Measurements from ENCODE around the gene PRKN.
"Not testable (repeated sequence)": the region's sequence is repeated elsewhere in the genome, so short reads cannot be mapped to it uniquely, and the experiment has no call there.

PRKN gene

GRCh38 chr6:161319231-161319630, 1408.3 kb downstream of the PRKN start:
- H3K27ac ChIP-seq: no peak overlapping the region

GRCh38 chr6:161318456-161318855, 1409.1 kb downstream of the PRKN start:
- no peak for TF ChIP-seq CTCF (conservative IDR thresholded peaks at IDR 0.05)
- H3K27ac ChIP-seq: no peak overlapping the region

More at GRCh38 chr6:161319231-161319630, 1408.3 kb downstream of the PRKN start:
- TF ChIP-seq CTCF (conservative IDR thresholded peaks at IDR 0.05): no peak

- no peak for TF ChIP-seq CTCF (conservative IDR thresholded peaks at IDR 0.05)
- no peak overlapping the region for H3K27ac ChIP-seq
These were observed 1411.0 kb downstream of the PRKN start for GRCh38 chr6:161316531-161316930.

GRCh38 chr6:161315246-161315917, 1412.2 kb downstream of the PRKN start:
- H3K27ac ChIP-seq: not testable (repeated sequence)

GRCh38 chr6:161314541-161315245, 1412.9 kb downstream of the PRKN start:
- not testable (repeated sequence) for H3K27ac ChIP-seq

GRCh38 chr6:161313940-161314509, 1413.5 kb downstream of the PRKN start:
- no peak overlapping the region for H3K27ac ChIP-seq
- no peak for TF ChIP-seq CTCF (conservative IDR thresholded peaks at IDR 0.05)

GRCh38 chr6:161313475-161313874, 1414.1 kb downstream of the PRKN start:
- H3K27ac ChIP-seq: not testable (repeated sequence)

GRCh38 chr6:161309774-161310173, 1417.8 kb downstream of the PRKN start:
- H3K27ac ChIP-seq: not testable (repeated sequence)

- no peak for TF ChIP-seq CTCF (conservative IDR thresholded peaks at IDR 0.05)
- H3K27ac ChIP-seq: no peak overlapping the region
These were observed 1419.4 kb downstream of the PRKN start for GRCh38 chr6:161308075-161308655.

Measured in VCaP (cell line).